Keratinocyte (primary cell): Measurements from ENCODE around the gene AARS2.

Source experiments
- EZH2 ChIP-seq: IDR thresholded peaks from one replicate; pipeline ENCODE4 v1.6.1; 2012; ENCODE audit warnings: inconsistent platforms, mild to moderate bottlenecking, low read length, moderate library complexity
- TF ChIP-seq, protein P1 (sequence below), 3 experiments: IDR thresholded peaks in 1 of 3; conservative IDR thresholded peaks in 1 of 3; optimal IDR thresholded peaks in 1 of 3; 2 replicates in 2 of 3; 3 replicates in 1 of 3; pipeline versions ENCODE3 to v1.5.1; 2011; ENCODE audit warnings: low read length in 3 of 3, mild to moderate bottlenecking in 3 of 3, moderate library complexity in 2 of 3, control low read depth in 1 of 3, inconsistent platforms in 1 of 3; ENCODE audit not compliant: insufficient read depth in 2 of 3; ENCODE audit errors: extremely low read depth in 1 of 3

DNA sequence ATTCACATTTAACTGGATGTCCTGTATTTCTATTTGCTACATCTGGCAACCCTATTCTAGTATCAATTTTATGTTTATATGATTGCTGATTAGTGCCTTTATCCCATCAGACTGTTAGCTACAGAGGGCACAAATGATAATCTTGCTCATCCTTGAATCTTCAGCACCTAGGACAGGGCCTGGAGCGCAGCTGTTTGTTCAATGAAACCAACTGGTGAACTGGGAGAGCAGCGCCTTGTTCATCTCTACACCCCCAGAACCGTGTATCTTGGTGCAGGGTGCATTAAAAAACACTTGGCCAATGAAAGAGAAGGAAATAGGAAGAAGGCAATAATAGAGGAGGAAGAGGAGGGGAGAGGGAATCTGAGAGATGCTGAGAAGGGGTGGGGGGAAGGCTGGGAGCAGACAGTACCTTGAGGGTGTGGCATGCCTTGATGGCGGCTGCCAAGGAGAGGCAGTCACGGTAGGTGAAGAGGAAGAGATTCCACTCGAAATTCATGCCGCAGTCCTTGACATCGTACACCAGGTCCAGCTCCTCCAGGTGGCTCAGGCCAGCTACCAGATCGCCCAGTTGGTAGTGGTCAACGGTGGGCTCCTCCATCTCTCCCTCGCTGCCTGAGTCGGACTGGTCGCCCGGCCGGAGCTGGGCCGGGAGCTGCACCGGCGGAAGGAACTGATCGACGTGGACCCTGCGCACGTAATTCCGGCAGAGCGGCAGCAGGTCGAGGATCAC is 27.4 kb downstream of the AARS2 start:
- TF ChIP-seq, protein P1, sequence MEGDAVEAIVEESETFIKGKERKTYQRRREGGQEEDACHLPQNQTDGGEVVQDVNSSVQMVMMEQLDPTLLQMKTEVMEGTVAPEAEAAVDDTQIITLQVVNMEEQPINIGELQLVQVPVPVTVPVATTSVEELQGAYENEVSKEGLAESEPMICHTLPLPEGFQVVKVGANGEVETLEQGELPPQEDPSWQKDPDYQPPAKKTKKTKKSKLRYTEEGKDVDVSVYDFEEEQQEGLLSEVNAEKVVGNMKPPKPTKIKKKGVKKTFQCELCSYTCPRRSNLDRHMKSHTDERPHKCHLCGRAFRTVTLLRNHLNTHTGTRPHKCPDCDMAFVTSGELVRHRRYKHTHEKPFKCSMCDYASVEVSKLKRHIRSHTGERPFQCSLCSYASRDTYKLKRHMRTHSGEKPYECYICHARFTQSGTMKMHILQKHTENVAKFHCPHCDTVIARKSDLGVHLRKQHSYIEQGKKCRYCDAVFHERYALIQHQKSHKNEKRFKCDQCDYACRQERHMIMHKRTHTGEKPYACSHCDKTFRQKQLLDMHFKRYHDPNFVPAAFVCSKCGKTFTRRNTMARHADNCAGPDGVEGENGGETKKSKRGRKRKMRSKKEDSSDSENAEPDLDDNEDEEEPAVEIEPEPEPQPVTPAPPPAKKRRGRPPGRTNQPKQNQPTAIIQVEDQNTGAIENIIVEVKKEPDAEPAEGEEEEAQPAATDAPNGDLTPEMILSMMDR (optimal IDR thresholded peaks at IDR 0.05 in 1 of 3, IDR thresholded peaks at IDR 0.05 in 1 of 3, conservative IDR thresholded peaks at IDR 0.05 in 1 of 3; ENCODE audit: extremely low read depth in 1 of 3, insufficient read depth in 2 of 3, low read length in 3 of 3) = no peak
- TF ChIP-seq EZH2 = no peak
